SH-SY5Y (cell line): ENCODE results near the gene ABR.

Experiments used
- GATA2 ChIP-seq: IDR thresholded peaks from 2 replicates; pipeline ENCODE4 v1.6.1; 2011; ENCODE audit warnings: mild to moderate bottlenecking, low read depth, low read length
- GATA3 ChIP-seq: IDR thresholded peaks from 2 replicates; pipeline ENCODE4 v1.6.1; 2011; ENCODE audit warnings: low read depth, mild to moderate bottlenecking, low read length, moderate library complexity

GRCh38 chr17:1196946-1197345, 17.2 kb upstream of the ABR start:
- TF ChIP-seq GATA2 (no peak), GATA3 (no peak)
